Heart left ventricle (tissue), 16 donors: ENCODE results near the gene SLC6A3. TPM values are rescaled to one million over a fixed set of nuclear protein-coding genes. Genes with fewer than 3 reads are reported as not detected.

Experiments
- ATAC-seq, 4 donors: fragments of 200-7000 bp; cut with Tn5 transposase; one replicate each; pipeline ENCODE4 v1.9.1; 2020 to 2022; ENCODE audit warnings: moderate library complexity in 4 of 4, mild to moderate bottlenecking in 3 of 4, moderate number of reproducible peaks in 1 of 4
- DNase-seq, 5 donors: peaks; one replicate each; pipeline ENCODE4 v3.0.0-alpha.2; 2020
- H3K27ac ChIP-seq, 12 donors: fragments of 200-600 bp; sonication (generic) in 4 of 12; one replicate each; pipeline versions ENCODE4 v1.5.0 to v1.8.0; 2016 to 2022; ENCODE audit warnings: mild to moderate bottlenecking in 2 of 12
- H3K27me3 ChIP-seq, 9 donors: fragments of 200-600 bp; sonication (generic) in 2 of 9; one replicate each; pipeline versions ENCODE4 v1.5.1 to v1.8.0; 2016 to 2022; ENCODE audit warnings: mild to moderate bottlenecking in 3 of 9
- H3K36me3 ChIP-seq, 9 donors: fragments of 200-600 bp; sonication (generic) in 2 of 9; one replicate each; pipeline versions ENCODE4 v1.5.0 to v1.8.0; 2018 to 2022; ENCODE audit warnings: mild to moderate bottlenecking in 2 of 9
- H3K4me1 ChIP-seq, 12 donors: fragments of 200-600 bp; sonication (generic) in 4 of 12; one replicate each; pipeline versions ENCODE4 v1.5.0 to v1.8.0; 2016 to 2022; ENCODE audit warnings: mild to moderate bottlenecking in 3 of 12
- H3K4me3 ChIP-seq, 12 donors: fragments of 200-600 bp; sonication (generic) in 4 of 12; one replicate each; pipeline versions ENCODE4 v1.5.0 to v1.8.0; 2017 to 2022; ENCODE audit warnings: mild to moderate bottlenecking in 9 of 12, moderate library complexity in 4 of 12
- H3K9me3 ChIP-seq, 12 donors: fragments of 200-600 bp; sonication (generic) in 4 of 12; one replicate each; pipeline versions ENCODE4 v1.5.0 to v1.8.0; 2016 to 2022; ENCODE audit warnings: mild to moderate bottlenecking in 1 of 12
- CTCF ChIP-seq, 12 donors: fragments of 200-600 bp; sonication (generic) in 4 of 12; IDR thresholded peaks; one replicate each; pipeline versions ENCODE4 v1.5.0 to v1.8.0; 2018 to 2022; ENCODE audit warnings: antibody characterized with exemption in 12 of 12, mild to moderate bottlenecking in 5 of 12
- POLR2A ChIP-seq, 2 donors: fragments of 450-650 bp; IDR thresholded peaks; one replicate each; pipeline ENCODE4 v1.6.1; 2017; ENCODE audit warnings: antibody characterized with exemption in 2 of 2, mild to moderate bottlenecking in 2 of 2, moderate library complexity in 2 of 2
- WGBS, 4 donors: extraction: QIAGEN DNeasy Blood & Tissue Kit in 2 of 4; methylation state at CpG; one replicate each; pipeline versions ENCODE4 v1.1.5 to v1.1.7; 2013 to 2018; 5-methylcytosine and 5-hydroxymethylcytosine counted together
- intact Hi-C, 10 donors: fragments of 100-400 bp; cut with DNase I; formaldehyde crosslinking; loops; one replicate each; pipeline versions ENCODE4 v1.11.1 to v1.14.2; 2022
- polyA plus RNA-seq, 2 donors: library from polyadenylated mRNA; stranded (reverse); fragments of 200-250 nt; gene quantifications; one replicate each; pipeline ENCODE4 v1.2.3, GENCODE V29; 2013
- total RNA-seq, 9 donors: library from RNA; depleted of rRNA in 2 of 9; stranded (reverse); fragments of >200 nt in 2 of 9; fragmentation: NEBNext Ultra II Directional in 3 of 9; extraction: Animal tissue kit (Norgen Biotek cat#: 25700) in 3 of 9; gene quantifications; one replicate each; pipeline versions ENCODE4 v1.1.0 to v1.2.4, GENCODE V29; 2016 to 2023
- donor health status: ischemic (EF 13 %, LVEDD 7.1; RV severe dilation, severe dysfunction).
- donor health status: healthy with polysubstance abuse.
- donor health status: DM: no; HTN: yes; CAD: no.
- donor health status: DM: no; HTN: no; CAD: no.
- donor health status: ischemic (EF 25% LVEDD 6.9; RV normal size, moderate dysfunction).
- donor health status: ischemic (EF 25% LVEDD 5.7; RV mildly dilated, moderate dysfunction).
- donor health status: healthy.
- donor health status: DM: yes; HTN: yes; CAD: no.
- donor health status: ischemic (EF 35%, LVEDD 5.7; RV mildly dilated, moderate dysfunction).
- donor health status: nonischemic (EF 11% LVEDD 7.7; RV severe dilation, severe dysfunction).
- donor health status: DM: yes; HTN: yes; CAD: no.
- donor health status: PGD.
- donor health status: ischemic (EF 29% LVEDD 5.4; RV normal size, mild dysfunction).
- donor health status: nonischemic (EF 23%, LVEDD 6.1; RV moderate dilation, normal function).

Gene SLC6A3
- total and polyA plus RNA-seq, 11 donors, result 0.06 to 0.29 (median 0.11) TPM; not detected in 7

GRCh38 chr5:1354576-1354975 is 90.7 kb downstream of the SLC6A3 start:
- Histone ChIP-seq H3K27ac (no peak overlapping the region), H3K36me3 (no peaks in the 10 kb centered on the region), H3K27me3 (peaks cover 0 to 33% (median 11%) of the 10 kb centered on the region in 9 donors), H3K4me1 (no peaks in the 10 kb centered on the region), H3K9me3 (no peaks in the 10 kb centered on the region), H3K4me3 (no peak overlapping the region)
- WGBS, 4 donors, result 43 to 58% (median 46%) methylated on average over 4 of the region's 4 CpGs
- DNase-seq (no peak), ATAC-seq (no peak)
- no peak for TF ChIP-seq POLR2A (IDR thresholded peaks at IDR 0.05)
- TF ChIP-seq CTCF (IDR thresholded peaks at IDR 0.05), result no peak
- intact Hi-C loops, result no loop called here

GRCh38 chr5:1352231-1353219 is 92.7 kb downstream of the SLC6A3 start:
- Histone ChIP-seq H3K36me3 (no peaks in the 10 kb centered on the region), H3K4me3 (no peak overlapping the region), H3K27me3 (peaks cover 0 to 12% (median 0%) of the 10 kb centered on the region in 9 donors), H3K27ac (no peak overlapping the region), H3K9me3 (no peaks in the 10 kb centered on the region), H3K4me1 (no peaks in the 10 kb centered on the region)
- no peak for DNase-seq
- TF ChIP-seq CTCF (IDR thresholded peaks at IDR 0.05) (no peak), POLR2A (IDR thresholded peaks at IDR 0.05) (no peak)
- WGBS, 4 donors, result 69 to 75% (median 73%) methylated on average over 7 to 10 of the region's 10 CpGs
- intact Hi-C loops, result no loop called here
- ATAC-seq, result no peak

GRCh38 chr5:1351156-1351555 is 94.1 kb downstream of the SLC6A3 start:
- no peak for TF ChIP-seq POLR2A (IDR thresholded peaks at IDR 0.05)
- 78 to 95% (median 81%) methylated on average over 4 of the region's 4 CpGs for WGBS, 4 donors

GRCh38 chr5:1349246-1349645 is 96.0 kb downstream of the SLC6A3 start:
- 38 to 43% (median 42%) methylated on average over 12 of the region's 12 CpGs for WGBS, 4 donors
- no peaks in the 10 kb centered on the region for H3K9me3 ChIP-seq
- DNase-seq (no peak), ATAC-seq (no peak)
- H3K27me3 ChIP-seq, result peaks cover 0 to under 1% (median 0%) of the 10 kb centered on the region in 9 donors
- H3K36me3 ChIP-seq, result no peaks in the 10 kb centered on the region
- H3K4me1 ChIP-seq, result peaks cover 0 to 13% (median 9%) of the 10 kb centered on the region in 12 donors
- intact Hi-C loops, result loop anchor here in 2 of 10 donors (10.0 kb wide), 2 partner anchors 296 to 456 kb away; partner anchors contain the start of gene NDUFS6 (in 1 of the 2)
- H3K4me3 ChIP-seq, result no peak overlapping the region
- H3K27ac ChIP-seq, result no peak overlapping the region
- TF ChIP-seq CTCF (IDR thresholded peaks at IDR 0.05) (no peak), POLR2A (IDR thresholded peaks at IDR 0.05) (no peak)

More at GRCh38 chr5:1351156-1351555, 94.1 kb downstream of the SLC6A3 start:
- ATAC-seq, result no peak
- Histone ChIP-seq H3K36me3 (no peaks in the 10 kb centered on the region), H3K4me3 (no peak overlapping the region), H3K9me3 (no peaks in the 10 kb centered on the region), H3K27ac (no peak overlapping the region), H3K4me1 (peaks cover 0 to 3% (median under 1%) of the 10 kb centered on the region in 12 donors), H3K27me3 (peaks cover 0 to 7% (median 0%) of the 10 kb centered on the region in 9 donors)
- intact Hi-C loops, result no loop called here
- no peak for DNase-seq
